Activated CD8-positive, alpha-beta memory T cell treated with anti-CD3 and anti-CD28 coated beads, Interleukin-2, amount 50 U/mL, for 1 hour (primary cell): Measurements from ENCODE around the gene B3GAT2.
A peak's percentile ranks its signal among the peaks of the same experiment; 100 is the strongest.
"Not testable (repeated sequence)": the region's sequence is repeated elsewhere in the genome, so short reads cannot be mapped to it uniquely, and the experiment has no call there.

Source experiments
- DNase-seq: peaks from one replicate; pipeline ENCODE4 v3.0.0-alpha.2; 2020; ENCODE audit errors: extremely low read depth

Gene B3GAT2

DNA sequence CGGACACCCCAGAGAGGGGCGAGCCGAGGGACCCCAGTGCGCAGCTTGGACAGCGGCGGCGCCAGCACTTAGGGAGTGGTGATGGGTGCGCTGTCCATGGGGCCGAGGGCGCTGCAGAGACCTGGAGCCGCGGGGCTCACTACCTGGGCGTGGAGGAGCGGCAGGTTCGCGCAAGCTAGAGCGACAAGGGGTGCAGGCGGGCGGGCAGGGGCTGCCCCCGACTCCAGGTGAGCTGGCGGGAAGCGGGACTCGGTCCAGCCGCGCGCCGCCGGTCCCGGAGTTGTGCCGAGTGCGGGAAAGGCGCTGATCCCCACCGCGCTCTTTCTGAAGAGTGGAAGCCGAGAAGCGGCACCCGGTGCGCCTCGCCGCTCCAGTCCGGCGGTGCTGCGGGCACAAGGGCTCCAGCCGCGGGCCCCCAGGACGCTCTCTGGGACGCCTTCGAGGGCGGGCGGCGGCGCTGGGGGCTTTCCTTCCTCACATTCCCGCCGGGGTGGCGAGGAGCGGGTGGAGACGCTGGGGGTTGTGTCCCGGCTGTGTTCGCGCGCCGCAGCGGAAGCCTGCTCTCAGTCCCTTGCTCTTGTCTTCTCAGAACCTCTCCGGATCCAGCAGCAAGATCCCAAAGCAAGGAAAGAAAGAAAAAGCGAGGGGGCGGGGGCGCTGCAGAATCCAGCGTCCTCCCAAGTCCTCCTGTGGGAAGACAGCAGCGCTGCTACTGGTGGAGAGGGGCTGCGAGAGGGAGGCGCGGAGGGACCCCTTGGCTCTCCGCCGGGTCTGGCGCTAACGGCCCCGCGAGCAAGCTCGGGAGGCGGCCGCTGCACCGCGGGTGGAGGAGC lies at the start of gene B3GAT2:
B3GAT2 (minus strand) TSS at position 610 of the 833 bp plus-strand sequence. CDS start 631 bp downstream, outside the sequence.
- DNase-seq = no peak

GRCh38 chr6:70998148-70998547 lies 41.3 kb upstream of the B3GAT2 start:
- no peak for DNase-seq

DNA sequence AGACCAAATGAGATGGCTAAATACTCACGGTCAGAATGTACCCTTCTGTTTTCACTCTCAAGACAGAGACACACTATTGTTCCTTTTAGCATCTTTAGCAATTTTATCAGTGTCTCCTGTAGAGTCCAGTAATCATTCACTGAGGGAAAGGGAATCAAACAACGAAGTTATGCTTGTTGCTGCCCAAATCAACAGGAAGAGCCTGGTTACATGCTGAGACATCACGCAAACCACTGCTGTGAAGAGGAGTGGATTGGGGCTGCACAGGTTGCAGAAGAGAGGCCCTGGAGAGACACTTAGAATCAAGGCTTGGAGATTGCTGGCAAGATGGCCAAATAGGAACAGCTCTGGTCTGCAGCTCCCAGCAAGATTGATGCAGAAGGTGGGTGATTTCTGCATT lies 40.5 kb upstream of the B3GAT2 start:
- DNase-seq = no peak

- DNase-seq = no peak
Measured at GRCh38 chr6:70996106-70996505, 39.2 kb upstream of the B3GAT2 start.

GRCh38 chr6:70995411-70995810 lies 38.6 kb upstream of the B3GAT2 start:
- no peak for DNase-seq

- DNase-seq = no peak
Measured at GRCh38 chr6:70991253-70991652, 34.4 kb upstream of the B3GAT2 start.

DNA sequence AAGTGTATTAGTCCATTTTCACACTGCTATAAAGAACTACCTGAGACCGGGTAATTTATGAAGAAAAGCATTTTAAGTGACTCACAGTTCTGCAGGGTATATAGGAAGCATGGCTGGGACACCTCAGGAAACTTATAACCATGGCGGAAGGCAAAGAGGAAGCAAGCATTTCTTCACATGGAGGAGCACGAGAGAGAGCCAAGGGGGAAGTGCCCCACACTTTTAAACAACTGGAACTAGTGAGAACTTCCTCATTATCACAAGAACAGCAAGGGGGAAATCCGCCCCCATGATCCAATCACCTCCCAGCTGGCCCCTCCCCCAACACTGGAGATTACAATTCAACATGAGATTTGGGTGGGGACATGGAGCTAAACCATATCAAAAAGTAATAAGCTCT lies 28.3 kb upstream of the B3GAT2 start:
- no peak for DNase-seq

DNA sequence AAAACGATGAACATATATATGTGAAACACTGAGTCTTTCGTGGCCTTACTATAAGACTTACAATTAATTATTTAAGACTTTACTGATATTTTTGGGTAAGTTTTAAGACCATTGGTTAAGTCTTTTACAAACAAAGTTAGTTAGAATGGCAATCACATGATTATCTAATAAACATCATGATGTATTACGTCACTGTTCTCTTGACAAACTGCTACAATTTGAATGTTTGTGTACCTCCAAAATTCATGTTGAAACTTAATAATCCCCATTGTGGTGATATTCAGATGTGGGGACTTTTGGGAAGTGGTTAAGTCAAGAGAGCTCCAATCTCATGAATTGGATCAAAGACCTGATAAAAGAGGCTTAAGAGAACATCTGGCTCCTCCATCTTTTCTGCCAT lies 25.9 kb upstream of the B3GAT2 start:
- no peak for DNase-seq

DNA sequence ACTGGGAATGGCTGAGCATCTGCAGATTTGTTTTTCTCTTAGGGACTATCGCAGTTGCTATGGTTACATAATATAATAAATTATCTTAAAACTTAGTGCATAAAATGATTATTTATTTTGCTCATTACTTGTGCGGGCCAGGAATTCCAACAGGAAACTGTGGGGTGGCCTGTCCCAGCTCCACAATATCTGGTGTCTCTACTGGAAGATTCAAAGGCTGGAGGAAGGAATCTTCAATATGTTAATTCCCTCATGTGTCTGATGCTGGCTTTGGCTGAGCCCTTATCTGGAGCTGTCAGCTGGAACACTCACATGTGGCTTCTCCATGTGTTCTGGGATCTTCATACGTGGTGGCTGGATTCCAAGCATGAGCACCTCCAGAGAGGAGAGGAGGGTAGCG lies 23.9 kb upstream of the B3GAT2 start:
- DNase-seq = no peak

GRCh38 chr6:70973604-70974003 lies 16.7 kb upstream of the B3GAT2 start:
- no peak for DNase-seq

GRCh38 chr6:70967049-70967448 lies 10.2 kb upstream of the B3GAT2 start:
- no peak for DNase-seq

GRCh38 chr6:70957284-70957617 lies 391 bp upstream of the B3GAT2 start:
- DNase-seq = no peak

GRCh38 chr6:70956191-70956450 lies 739 bp downstream of the B3GAT2 start:
- DNase-seq = no peak

GRCh38 chr6:70955441-70956190 lies 1.2 kb downstream of the B3GAT2 start:
- DNase-seq = peak; percentile 36

- no peak for DNase-seq
Measured at GRCh38 chr6:70954750-70955149, 2.1 kb downstream of the B3GAT2 start.

GRCh38 chr6:70954176-70954575 lies 2.7 kb downstream of the B3GAT2 start:
- no peak for DNase-seq

GRCh38 chr6:70952608-70953165 lies 4.2 kb downstream of the B3GAT2 start:
- DNase-seq = no peak

DNA sequence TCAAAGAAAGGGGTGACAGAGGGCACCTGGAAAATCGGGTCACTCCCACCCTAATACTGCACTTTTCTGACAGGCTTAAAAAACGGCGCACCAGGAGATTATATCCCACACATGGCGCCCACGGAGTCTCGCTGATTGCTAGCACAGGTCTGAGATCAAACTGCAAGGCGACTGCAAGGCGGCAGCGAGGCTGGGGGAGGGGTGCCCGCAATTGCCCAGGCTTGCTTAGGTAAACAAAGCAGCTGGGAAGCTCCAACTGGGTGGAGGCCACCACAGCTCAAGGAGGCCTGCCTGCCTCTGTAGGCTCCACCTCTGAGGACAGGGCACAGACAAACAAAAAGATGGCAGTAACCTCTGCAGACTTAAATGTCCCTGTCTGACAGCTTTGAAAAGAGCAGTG lies 12.5 kb downstream of the B3GAT2 start:
- DNase-seq = not testable (repeated sequence)

DNA sequence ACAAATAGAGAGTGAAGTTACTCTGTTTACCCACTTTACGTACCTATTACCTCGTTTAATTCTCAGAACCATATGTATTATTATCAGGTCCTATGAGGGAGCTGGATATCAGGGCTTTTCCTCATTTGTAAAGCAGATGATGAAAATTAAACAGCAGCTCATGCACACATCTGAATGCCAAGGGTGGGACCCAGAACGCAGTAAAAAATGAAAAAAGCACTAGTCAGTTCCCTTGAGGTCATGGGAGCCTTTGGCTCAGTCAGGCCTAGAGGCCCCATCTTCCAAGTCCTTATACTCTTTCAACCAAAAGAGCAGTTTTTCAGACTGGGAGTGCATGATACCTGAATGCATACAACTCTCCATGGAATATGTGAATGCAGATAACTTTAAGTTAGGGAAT lies 23.0 kb downstream of the B3GAT2 start:
- no peak for DNase-seq

- no peak for DNase-seq
Measured at GRCh38 chr6:70905742-70906141, 51.1 kb downstream of the B3GAT2 start.

DNA sequence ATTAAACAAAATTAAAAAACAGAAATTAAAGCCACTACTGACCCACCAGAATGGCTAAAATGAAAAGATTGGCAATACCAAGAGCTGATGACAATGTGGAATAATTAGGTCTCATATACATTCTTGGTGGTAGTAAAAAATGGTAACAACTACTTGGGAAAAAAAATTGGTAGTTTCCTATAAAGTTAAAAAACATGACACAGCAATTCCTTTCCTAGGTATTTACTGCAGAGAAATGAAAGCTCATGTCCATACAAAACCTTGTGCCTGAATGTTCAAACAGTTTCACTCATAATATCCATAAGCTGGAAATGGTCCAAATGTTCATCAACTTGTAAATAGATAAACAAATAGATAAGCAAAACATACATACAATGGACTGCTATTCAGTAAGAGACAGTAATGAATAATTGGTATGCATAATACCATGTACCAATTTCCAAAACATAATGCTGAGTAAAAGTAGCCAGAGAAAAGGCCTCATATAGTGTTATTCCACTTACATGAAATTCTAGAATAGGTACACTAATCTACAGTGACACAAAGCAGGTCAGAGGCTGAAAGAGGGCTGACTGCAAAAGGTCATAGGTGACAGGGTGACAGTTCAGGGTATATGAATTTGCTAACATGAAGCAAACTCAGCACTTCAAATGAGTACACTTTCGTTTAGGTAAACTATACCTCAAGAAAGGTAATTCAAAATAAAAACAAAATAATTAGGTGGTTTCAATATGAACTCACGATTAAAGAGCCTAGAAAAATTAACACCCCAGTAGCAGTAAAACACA lies 53.0 kb downstream of the B3GAT2 start:
- DNase-seq = no peak

GRCh38 chr6:70901324-70901723 lies 55.5 kb downstream of the B3GAT2 start:
- no peak for DNase-seq
